Type B pancreatic cell (in vitro differentiated cells): ENCODE measurements around the gene SLC12A4. TPM values are rescaled to one million over a fixed set of nuclear protein-coding genes. Genes with fewer than 3 reads are reported as not detected.

Experiments
- DNase-seq: peaks from one replicate; pipeline ENCODE4 v3.0.0; 2021; ENCODE audit warnings: mixed read lengths; ENCODE audit not compliant: unreplicated experiment; ENCODE audit errors: extremely low spot score
- H3K27ac Mint-ChIP-seq: 2 replicates; pipeline ENCODE4 v1.8.0; 2021; ENCODE audit warnings: mild to moderate bottlenecking, mixed read lengths
- H3K27me3 Mint-ChIP-seq: 2 replicates; pipeline ENCODE4 v1.8.0; 2021; ENCODE audit warnings: mixed read lengths
- H3K36me3 Mint-ChIP-seq: 2 replicates; pipeline ENCODE4 v1.8.0; 2021; ENCODE audit warnings: mixed read lengths
- H3K4me1 Mint-ChIP-seq: one replicate; pipeline ENCODE4 v1.8.0; 2021; ENCODE audit warnings: mixed read lengths; ENCODE audit not compliant: unreplicated experiment
- H3K4me3 Mint-ChIP-seq: 2 replicates; pipeline ENCODE4 v1.8.0; 2021; ENCODE audit warnings: mild to moderate bottlenecking, mixed read lengths
- H3K9me3 Mint-ChIP-seq: 2 replicates; pipeline ENCODE4 v1.8.0; 2021; ENCODE audit warnings: mixed read lengths
- total RNA-seq: library from RNA; stranded (reverse); gene quantifications from 2 replicates; pipeline ENCODE4 v1.2.1, GENCODE V29; 2021; ENCODE audit warnings: low replicate concordance
- TF ChIP-seq, protein P1 (sequence below): fragments of 200-600 bp; sonication (generic); conservative IDR thresholded peaks from 2 replicates; pipeline ENCODE4 v1.5.0; 2021; ENCODE audit warnings: antibody characterized with exemption, mild to moderate bottlenecking

SLC12A4 gene
- total RNA-seq, 1 donor from 2014 or later, result 48.1 TPM

DNA sequence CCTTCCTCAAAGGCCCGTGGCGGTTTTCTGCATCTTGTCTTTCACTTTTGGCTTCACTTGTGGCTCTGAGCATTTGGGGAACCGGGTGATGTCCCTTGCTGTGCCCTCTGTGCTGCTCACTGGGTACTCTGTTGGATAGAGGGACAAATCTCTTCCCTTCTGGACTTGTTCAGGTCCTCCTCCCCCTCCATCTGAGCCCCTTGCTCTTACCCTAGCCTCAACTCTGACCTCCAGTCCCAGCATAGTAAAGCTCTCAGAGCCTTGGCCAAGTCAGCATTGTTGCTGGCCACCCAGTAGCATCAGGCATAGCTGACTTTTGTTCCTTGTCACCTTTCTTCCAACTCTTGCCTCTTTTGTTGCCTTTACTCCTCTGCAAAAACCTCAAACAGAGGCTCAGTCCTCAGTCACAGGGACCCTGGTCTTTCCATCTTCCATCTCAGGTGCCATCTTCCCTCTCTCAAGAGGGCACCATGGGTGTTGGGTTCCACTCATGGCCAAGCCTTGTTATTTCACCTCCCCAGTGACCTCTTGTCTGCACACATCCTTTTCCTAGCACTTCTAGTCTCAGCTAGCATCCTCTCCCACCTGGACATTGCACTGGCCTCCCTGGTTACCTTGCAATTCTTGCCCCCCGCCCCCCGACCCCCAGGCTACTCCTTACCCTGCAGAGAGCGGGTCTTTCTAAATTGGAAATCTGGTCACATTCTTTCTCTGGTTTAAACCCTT, 31.4 kb downstream of the SLC12A4 start:
- H3K27me3 Mint-ChIP-seq, result peaks cover 2% of the 10 kb centered on the region
- H3K4me1 Mint-ChIP-seq, result peaks cover 18% of the 10 kb centered on the region
- DNase-seq, result no peak
- peak overlapping the region; percentile 100 for H3K4me3 Mint-ChIP-seq
- no peaks in the 10 kb centered on the region for H3K9me3 Mint-ChIP-seq
- H3K36me3 Mint-ChIP-seq, result peaks cover 3% of the 10 kb centered on the region
- peak overlapping the region; percentile 99 for H3K27ac Mint-ChIP-seq
- TF ChIP-seq, protein P1, sequence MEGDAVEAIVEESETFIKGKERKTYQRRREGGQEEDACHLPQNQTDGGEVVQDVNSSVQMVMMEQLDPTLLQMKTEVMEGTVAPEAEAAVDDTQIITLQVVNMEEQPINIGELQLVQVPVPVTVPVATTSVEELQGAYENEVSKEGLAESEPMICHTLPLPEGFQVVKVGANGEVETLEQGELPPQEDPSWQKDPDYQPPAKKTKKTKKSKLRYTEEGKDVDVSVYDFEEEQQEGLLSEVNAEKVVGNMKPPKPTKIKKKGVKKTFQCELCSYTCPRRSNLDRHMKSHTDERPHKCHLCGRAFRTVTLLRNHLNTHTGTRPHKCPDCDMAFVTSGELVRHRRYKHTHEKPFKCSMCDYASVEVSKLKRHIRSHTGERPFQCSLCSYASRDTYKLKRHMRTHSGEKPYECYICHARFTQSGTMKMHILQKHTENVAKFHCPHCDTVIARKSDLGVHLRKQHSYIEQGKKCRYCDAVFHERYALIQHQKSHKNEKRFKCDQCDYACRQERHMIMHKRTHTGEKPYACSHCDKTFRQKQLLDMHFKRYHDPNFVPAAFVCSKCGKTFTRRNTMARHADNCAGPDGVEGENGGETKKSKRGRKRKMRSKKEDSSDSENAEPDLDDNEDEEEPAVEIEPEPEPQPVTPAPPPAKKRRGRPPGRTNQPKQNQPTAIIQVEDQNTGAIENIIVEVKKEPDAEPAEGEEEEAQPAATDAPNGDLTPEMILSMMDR, result no peak

DNA sequence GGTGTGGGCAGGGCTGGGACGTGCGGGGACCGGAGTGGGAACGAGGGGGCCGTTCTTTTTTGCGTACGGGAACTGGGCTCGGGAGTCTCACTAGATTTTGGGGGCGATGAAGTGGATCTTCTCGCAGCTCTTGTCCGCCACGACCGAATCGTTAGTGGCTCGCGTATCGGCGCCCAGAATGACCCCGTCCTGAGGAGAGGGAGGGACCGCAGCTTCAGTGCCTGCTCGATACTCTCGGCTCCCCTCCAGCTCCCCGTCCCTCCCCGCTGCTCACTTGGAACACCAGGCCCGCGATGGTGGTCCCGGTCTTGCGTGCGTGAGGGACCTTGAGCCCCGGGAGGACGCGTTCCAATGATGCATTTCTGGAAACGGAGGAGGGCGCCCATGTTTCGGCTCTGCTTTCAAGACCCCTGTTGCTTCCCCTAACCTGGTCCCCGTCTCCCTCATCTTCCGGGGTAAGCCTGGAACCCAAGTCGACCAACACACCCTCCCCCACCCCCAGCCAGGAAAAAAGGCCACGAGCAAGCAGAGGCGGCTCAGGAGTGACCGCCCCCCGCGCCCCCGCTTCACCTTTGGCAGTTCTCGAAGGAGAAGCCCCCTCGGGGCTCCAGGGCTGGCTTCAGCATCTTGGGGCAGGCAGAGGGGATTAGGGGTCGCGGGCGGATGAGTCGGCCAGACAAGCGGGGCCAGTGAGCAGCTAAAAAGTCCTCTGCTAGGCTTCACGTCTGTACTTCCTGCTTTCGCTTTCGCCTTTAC, 32.1 kb downstream of the SLC12A4 start, which contains the start of gene PSMB10:
Gene PSMB10, minus strand, starts transcription at position 727 of the 756 bp plus-strand sequence. Its CDS starts 101 bp downstream, at position 626.
- no peak for DNase-seq
- Mint-ChIP-seq H3K27ac (peak within 1 kb of the TSS; percentile 99), H3K4me1 (peaks cover 17% of the 10 kb centered on the region), H3K36me3 (peaks cover 3% of the 10 kb centered on the region), H3K9me3 (no peaks in the 10 kb centered on the region), H3K4me3 (peak within 1 kb of the TSS; percentile 100), H3K27me3 (peaks cover 2% of the 10 kb centered on the region)
- TF ChIP-seq, protein P1, result no peak

DNA sequence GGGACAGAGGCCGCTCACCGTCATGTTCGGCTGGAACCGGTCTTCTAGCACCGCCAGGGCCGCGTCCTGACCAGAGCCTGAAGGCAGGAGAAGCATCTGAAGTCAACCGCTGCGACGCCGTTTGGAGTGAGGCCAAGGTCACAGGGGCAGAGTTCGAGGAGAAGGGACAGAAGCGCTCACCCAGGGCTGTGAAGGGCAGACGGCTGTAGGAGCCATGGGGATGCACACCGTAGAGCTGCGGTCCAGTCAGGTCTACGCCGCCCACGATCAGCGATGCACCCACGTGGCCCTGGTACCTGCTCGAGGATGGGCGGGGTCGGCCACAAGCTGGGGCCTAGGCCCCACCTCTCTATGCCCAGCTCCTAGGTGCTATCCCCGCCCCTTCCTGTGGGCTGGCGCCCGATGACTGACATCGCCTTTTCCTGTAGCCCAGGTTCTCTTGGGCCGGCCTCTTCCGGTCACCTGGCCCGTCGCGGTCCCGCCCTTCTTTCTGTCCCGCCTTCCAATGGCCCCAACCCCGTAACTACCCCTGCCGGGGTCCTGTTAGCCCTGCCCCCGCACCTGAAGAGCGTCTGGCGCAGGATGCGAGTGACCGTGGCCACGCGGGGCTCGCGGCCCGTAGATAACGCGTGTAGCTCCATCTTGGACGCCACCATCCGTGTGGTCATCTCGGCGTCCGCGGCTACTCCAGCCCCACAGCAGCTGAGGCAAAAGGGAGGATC, 32.9 kb downstream of the SLC12A4 start:
- Mint-ChIP-seq H3K4me1 (peaks cover 17% of the 10 kb centered on the region), H3K36me3 (peaks cover 3% of the 10 kb centered on the region), H3K4me3 (peak overlapping the region; percentile 100), H3K9me3 (no peaks in the 10 kb centered on the region), H3K27ac (peak overlapping the region; percentile 99), H3K27me3 (peaks cover 2% of the 10 kb centered on the region)
- DNase-seq, result peak; percentile 91
- TF ChIP-seq, protein P1, result no peak

- TF ChIP-seq, protein P1, result no peak
- DNase-seq, result no peak
- Mint-ChIP-seq H3K27ac (peak overlapping the region; percentile 99), H3K36me3 (peaks cover 3% of the 10 kb centered on the region), H3K9me3 (no peaks in the 10 kb centered on the region), H3K27me3 (peaks cover 2% of the 10 kb centered on the region), H3K4me1 (peaks cover 17% of the 10 kb centered on the region), H3K4me3 (peak overlapping the region; percentile 100)
These were observed 33.4 kb downstream of the SLC12A4 start for GRCh38 chr16:67935101-67935401.

GRCh38 chr16:67934306-67935100, 33.9 kb downstream of the SLC12A4 start:
- no peaks in the 10 kb centered on the region for H3K9me3 Mint-ChIP-seq
- H3K27me3 Mint-ChIP-seq, result peaks cover 2% of the 10 kb centered on the region
- no peak for DNase-seq
- TF ChIP-seq, protein P1, result no peak
- H3K4me3 Mint-ChIP-seq, result peak overlapping the region; percentile 100
- H3K27ac Mint-ChIP-seq, result peak overlapping the region; percentile 99
- H3K4me1 Mint-ChIP-seq, result peaks cover 17% of the 10 kb centered on the region
- peaks cover 3% of the 10 kb centered on the region for H3K36me3 Mint-ChIP-seq
